GM18867 (cell line): Measurements from ENCODE around the gene PGRMC2.

Experiments
- ATAC-seq: cut with Tn5 transposase; IDR thresholded peaks from one replicate; pipeline ENCODE4 v1.9.1; 2021; ENCODE audit warnings: mild to moderate bottlenecking, moderate library complexity; ENCODE audit not compliant: unreplicated experiment

Gene PGRMC2, protein sequence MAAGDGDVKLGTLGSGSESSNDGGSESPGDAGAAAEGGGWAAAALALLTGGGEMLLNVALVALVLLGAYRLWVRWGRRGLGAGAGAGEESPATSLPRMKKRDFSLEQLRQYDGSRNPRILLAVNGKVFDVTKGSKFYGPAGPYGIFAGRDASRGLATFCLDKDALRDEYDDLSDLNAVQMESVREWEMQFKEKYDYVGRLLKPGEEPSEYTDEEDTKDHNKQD

GRCh38 chr4:128287141-128287870 lies at the start of gene PGRMC2:
TSS of gene PGRMC2 (minus strand) at chr4:128287813. CDS start at chr4:128287790, 23 bp downstream.
- ATAC-seq = peak; percentile 2

DNA sequence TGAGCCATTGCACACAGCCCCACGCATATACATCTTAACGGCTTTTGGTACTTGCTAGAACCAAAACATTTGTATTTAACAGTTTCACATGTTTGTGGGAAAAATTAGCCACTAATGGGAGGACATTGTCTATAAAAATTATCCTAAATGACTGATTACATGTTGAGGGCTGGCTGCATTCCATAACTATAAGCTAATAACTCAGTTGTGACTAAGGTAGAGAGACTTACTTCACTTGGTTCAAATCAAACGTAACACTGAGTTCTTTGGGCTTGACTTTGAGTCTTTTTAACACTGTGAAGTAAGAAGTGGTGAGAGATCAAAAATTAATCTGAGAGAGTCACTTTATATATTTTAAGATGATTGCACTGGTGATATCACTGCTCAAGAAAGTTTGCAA lies 47.9 kb upstream of the PGRMC2 start:
- ATAC-seq = no peak

- no peak for ATAC-seq
Observed at GRCh38 chr4:128334256-128334655, 46.6 kb upstream of the PGRMC2 start.

- ATAC-seq = no peak
Observed at GRCh38 chr4:128333309-128334018, 45.9 kb upstream of the PGRMC2 start.

DNA sequence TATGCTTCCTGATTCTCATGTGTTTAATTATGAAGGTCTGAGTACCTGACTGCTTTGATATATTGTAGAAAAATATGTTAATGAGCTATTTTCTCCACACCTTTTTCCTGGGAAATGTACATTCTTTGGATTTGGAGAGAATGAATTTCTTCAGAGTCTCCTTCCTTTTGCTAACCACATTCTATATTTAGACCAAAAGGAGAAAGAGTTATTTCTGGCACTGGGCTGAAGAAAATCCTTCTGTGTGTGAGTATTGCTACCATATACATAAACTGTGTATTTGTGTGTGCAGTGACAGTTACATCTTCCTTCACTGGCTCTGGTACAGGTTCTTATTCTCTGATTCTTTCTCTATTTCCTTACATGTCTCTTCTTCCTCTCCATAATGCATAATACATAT lies 44.5 kb upstream of the PGRMC2 start:
- ATAC-seq = no peak

DNA sequence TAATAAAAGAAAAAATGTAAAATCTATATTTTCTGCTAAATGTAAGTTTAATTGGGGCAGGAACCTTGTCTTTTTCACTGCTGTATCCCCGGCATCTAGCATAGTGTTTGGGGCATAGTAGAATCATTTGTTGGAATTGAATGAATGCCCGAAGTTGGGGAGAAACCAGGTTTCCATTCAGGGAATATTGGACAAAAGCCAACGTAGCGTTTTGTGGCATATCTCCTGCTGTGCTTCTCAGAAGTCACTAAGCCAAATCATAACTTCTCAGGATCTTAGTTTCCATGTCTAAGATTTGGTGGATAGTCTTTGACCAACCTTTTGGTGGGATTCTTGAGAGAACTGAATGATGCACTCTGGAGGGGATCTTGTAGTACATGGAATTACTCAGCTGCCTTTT lies 42.0 kb upstream of the PGRMC2 start:
- no peak for ATAC-seq

DNA sequence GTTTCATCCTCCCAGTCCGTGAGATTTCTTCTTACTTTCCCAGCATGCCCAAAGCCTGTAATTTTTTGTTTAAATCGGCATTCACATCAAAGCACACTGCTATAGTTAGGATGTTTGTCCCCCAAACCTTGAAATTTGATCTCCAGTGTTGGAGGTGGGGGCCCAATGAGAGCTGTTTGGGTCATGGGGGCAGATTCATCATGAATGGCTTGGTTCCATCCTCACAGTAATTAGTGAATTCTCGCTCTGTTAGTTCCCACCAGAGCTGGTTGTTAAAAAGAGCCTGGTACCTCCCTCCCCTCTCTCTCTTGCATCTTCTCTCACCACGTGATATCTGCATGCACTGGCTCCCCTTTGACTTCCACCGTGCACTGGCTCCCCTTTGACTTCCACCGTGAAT lies 40.5 kb upstream of the PGRMC2 start:
- no peak for ATAC-seq

GRCh38 chr4:128323401-128323800 lies 35.8 kb upstream of the PGRMC2 start:
- no peak for ATAC-seq

DNA sequence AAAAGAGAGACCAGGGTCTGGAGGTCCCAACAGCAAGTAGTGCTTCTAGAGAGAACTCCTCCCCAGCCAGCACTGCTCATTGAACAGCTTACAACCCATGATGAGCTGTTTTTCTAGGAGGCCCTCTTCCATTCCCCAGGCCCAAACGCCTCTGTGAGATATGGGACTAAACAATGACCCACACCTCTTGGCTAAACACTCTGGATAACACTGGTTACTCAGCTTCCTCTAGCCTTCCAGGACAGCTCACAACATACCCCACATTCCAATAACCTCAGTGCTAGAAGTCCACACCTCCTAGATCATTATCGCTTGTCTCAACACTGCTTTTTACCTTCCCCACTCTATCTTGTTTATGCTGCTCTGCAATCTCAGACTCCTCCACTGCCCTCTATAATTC lies 35.4 kb upstream of the PGRMC2 start:
- no peak for ATAC-seq

GRCh38 chr4:128322311-128322710 lies 34.7 kb upstream of the PGRMC2 start:
- ATAC-seq = no peak

DNA sequence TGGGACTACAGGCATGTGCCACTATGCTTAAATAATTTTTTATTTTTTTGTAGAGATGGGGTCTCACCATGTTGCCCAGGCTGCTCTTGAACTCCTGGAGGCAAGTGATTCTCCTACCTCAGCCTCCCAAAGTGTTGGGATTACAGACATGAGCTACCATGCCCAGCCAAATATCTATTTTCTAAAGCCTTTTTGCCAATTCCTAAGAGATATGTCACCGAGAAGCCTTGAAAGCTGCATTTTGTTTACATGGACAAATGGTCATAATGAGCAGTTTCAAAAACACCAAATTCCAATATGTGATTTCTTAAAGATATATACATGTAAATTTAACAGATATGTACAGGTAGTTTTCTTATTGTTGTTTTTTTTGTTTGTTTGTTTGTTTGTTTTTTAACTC lies 33.0 kb upstream of the PGRMC2 start:
- ATAC-seq = no peak

DNA sequence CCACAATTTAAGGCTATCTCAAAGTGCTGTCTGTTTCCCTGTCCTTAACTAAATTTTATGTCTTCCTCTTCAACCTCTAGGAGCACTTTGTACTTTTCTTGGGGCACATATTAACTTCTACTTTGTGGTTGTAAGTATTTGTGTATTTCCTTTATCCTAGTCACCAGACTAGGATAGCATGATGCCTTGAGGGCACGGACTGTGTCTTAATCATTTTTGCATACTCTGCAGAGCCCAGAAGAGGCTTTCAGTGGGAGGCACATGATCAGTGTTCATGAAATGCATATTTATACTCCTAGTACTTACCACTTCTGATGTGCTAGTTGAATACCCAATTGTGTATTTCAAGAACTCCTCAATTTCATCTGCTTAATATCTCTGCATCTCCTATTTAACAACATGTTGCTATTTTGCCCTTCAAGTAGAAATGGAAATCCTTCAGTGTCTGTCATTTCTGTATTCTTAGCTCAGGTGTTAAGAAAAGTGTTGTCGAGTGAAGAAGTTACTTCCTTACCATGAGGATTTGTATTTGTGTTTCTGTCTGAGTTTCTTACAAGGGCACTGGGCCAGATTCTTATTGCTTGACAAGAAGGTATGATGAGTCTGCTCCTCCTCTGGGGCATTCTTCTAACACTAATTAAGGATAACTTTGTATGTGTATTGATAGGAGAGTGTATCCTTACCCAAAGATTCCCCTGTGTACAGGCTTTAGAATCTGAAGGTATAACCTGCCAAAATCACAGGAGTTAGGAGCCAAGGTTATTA lies 28.3 kb upstream of the PGRMC2 start:
- ATAC-seq = no peak

GRCh38 chr4:128311659-128312403 lies 24.2 kb upstream of the PGRMC2 start:
- no peak for ATAC-seq

DNA sequence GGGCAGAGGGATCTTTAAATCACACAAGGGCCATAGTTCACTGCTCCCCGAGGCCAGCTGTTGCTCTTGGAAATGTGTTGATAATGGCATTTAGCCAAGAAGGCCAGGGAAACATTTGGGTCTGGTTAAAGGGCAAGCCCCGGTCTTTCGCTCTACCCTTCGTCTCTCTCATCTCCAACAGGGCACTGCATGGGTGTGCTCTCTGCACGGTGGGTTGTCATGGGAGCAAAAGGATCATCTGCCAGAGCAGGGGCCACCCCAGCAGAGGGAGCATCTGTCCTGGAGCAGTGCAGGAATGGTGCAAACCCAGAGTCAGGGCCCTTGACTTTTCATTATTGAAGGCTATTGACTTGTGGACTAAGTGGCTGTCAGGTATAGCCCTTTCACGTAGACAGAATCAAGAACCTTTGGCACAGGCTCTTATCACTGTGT lies 22.7 kb upstream of the PGRMC2 start:
- no peak for ATAC-seq

- ATAC-seq = no peak
Observed at GRCh38 chr4:128309585-128309984, 22.0 kb upstream of the PGRMC2 start.

DNA sequence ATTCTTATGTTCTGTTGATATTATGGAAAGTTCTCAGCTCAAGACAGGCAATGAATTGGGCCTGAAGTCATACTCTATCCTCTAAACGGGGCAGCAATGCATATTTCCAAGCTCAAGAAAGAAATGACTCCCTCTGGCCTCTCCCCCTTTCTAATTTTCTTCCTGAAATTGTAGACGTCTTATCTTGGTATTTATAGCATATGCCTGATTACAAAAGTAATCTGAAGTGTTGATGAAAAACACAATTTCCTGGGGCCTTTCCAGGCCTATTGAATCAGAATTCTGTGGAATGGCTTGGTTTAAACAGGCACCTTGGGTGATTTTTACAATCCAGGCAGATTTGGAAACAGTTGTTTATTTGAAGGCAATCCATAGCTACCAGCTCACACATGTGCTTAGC lies 21.4 kb upstream of the PGRMC2 start:
- no peak for ATAC-seq

DNA sequence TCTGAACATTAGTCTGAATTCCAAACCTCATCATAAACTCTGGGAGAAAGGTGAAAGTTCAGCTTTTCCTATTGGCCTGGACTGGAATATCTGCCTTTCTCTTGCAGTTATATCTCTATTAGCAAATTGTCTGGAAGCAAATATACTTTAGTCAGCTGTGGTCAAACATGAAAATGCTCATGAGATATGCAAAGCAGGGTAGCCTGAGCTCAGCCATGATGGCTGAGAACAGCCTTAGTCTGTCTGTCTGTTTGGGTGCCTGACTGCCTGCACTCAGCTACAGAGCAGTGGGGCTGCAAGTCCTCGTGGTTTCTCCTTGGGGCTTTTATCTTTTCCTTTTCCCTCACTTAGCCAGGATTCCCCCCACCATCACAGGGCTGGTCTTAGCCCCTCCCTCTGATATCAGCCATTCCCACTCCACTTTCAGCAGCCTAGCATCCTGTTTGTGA lies 19.5 kb upstream of the PGRMC2 start:
- peak; percentile 86 for ATAC-seq

- no peak for ATAC-seq
Observed at GRCh38 chr4:128305942-128306341, 18.3 kb upstream of the PGRMC2 start.

- ATAC-seq = no peak
Observed at GRCh38 chr4:128303986-128304385, 16.4 kb upstream of the PGRMC2 start.

DNA sequence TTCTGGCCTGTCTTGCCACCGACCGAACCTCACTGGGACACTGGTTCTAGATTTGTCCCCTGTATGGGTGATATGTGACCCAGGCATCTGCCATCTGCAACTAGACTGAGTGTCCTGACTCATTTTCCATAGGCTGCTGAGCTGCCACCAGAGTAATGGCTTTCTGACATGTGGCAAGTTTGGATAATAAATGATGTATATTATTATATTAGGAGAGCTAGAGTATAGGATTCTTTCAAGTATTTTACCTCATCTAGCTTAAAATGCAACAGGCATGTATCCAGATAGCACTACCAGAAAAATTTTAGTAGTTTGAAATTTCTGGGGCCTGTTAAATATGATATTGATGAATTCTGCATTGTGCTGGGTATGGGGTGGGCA lies 15.8 kb upstream of the PGRMC2 start:
- no peak for ATAC-seq

GRCh38 chr4:128301979-128302378 lies 14.4 kb upstream of the PGRMC2 start:
- ATAC-seq = no peak
